Heart left ventricle (tissue), 16 donors: ENCODE results near the gene DHX29. TPM values are rescaled to one million over a fixed set of nuclear protein-coding genes. Genes with fewer than 3 reads are reported as not detected.
A peak's percentile ranks its signal among the peaks of the same experiment; 100 is the strongest.

Experiments
- ATAC-seq, 4 donors: fragments of 200-7000 bp; cut with Tn5 transposase; one replicate each; pipeline ENCODE4 v1.9.1; 2020 to 2022; ENCODE audit warnings: moderate library complexity in 4 of 4, mild to moderate bottlenecking in 3 of 4, moderate number of reproducible peaks in 1 of 4
- DNase-seq, 5 donors: peaks; one replicate each; pipeline ENCODE4 v3.0.0-alpha.2; 2020
- H3K27ac ChIP-seq, 12 donors: fragments of 200-600 bp; sonication (generic) in 4 of 12; one replicate each; pipeline versions ENCODE4 v1.5.0 to v1.8.0; 2016 to 2022; ENCODE audit warnings: mild to moderate bottlenecking in 2 of 12
- H3K27me3 ChIP-seq, 9 donors: fragments of 200-600 bp; sonication (generic) in 2 of 9; one replicate each; pipeline versions ENCODE4 v1.5.1 to v1.8.0; 2016 to 2022; ENCODE audit warnings: mild to moderate bottlenecking in 3 of 9
- H3K36me3 ChIP-seq, 9 donors: fragments of 200-600 bp; sonication (generic) in 2 of 9; one replicate each; pipeline versions ENCODE4 v1.5.0 to v1.8.0; 2018 to 2022; ENCODE audit warnings: mild to moderate bottlenecking in 2 of 9
- H3K4me1 ChIP-seq, 12 donors: fragments of 200-600 bp; sonication (generic) in 4 of 12; one replicate each; pipeline versions ENCODE4 v1.5.0 to v1.8.0; 2016 to 2022; ENCODE audit warnings: mild to moderate bottlenecking in 3 of 12
- H3K4me3 ChIP-seq, 12 donors: fragments of 200-600 bp; sonication (generic) in 4 of 12; one replicate each; pipeline versions ENCODE4 v1.5.0 to v1.8.0; 2017 to 2022; ENCODE audit warnings: mild to moderate bottlenecking in 9 of 12, moderate library complexity in 4 of 12
- H3K9me3 ChIP-seq, 12 donors: fragments of 200-600 bp; sonication (generic) in 4 of 12; one replicate each; pipeline versions ENCODE4 v1.5.0 to v1.8.0; 2016 to 2022; ENCODE audit warnings: mild to moderate bottlenecking in 1 of 12
- CTCF ChIP-seq, 12 donors: fragments of 200-600 bp; sonication (generic) in 4 of 12; IDR thresholded peaks; one replicate each; pipeline versions ENCODE4 v1.5.0 to v1.8.0; 2018 to 2022; ENCODE audit warnings: antibody characterized with exemption in 12 of 12, mild to moderate bottlenecking in 5 of 12
- POLR2A ChIP-seq, 2 donors: fragments of 450-650 bp; IDR thresholded peaks; one replicate each; pipeline ENCODE4 v1.6.1; 2017; ENCODE audit warnings: antibody characterized with exemption in 2 of 2, mild to moderate bottlenecking in 2 of 2, moderate library complexity in 2 of 2
- WGBS, 4 donors: extraction: QIAGEN DNeasy Blood & Tissue Kit in 2 of 4; methylation state at CpG; one replicate each; pipeline versions ENCODE4 v1.1.5 to v1.1.7; 2013 to 2018; 5-methylcytosine and 5-hydroxymethylcytosine counted together
- intact Hi-C, 10 donors: fragments of 100-400 bp; cut with DNase I; formaldehyde crosslinking; loops; one replicate each; pipeline versions ENCODE4 v1.11.1 to v1.14.2; 2022
- polyA plus RNA-seq, 2 donors: library from polyadenylated mRNA; stranded (reverse); fragments of 200-250 nt; gene quantifications; one replicate each; pipeline ENCODE4 v1.2.3, GENCODE V29; 2013
- total RNA-seq, 9 donors: library from RNA; depleted of rRNA in 2 of 9; stranded (reverse); fragments of >200 nt in 2 of 9; fragmentation: NEBNext Ultra II Directional in 3 of 9; extraction: Animal tissue kit (Norgen Biotek cat#: 25700) in 3 of 9; gene quantifications; one replicate each; pipeline versions ENCODE4 v1.1.0 to v1.2.4, GENCODE V29; 2016 to 2023
- donor health status: ischemic (EF 13 %, LVEDD 7.1; RV severe dilation, severe dysfunction).
- donor health status: healthy with polysubstance abuse.
- donor health status: DM: no; HTN: yes; CAD: no.
- donor health status: DM: no; HTN: no; CAD: no.
- donor health status: ischemic (EF 25% LVEDD 6.9; RV normal size, moderate dysfunction).
- donor health status: ischemic (EF 25% LVEDD 5.7; RV mildly dilated, moderate dysfunction).
- donor health status: healthy.
- donor health status: DM: yes; HTN: yes; CAD: no.
- donor health status: ischemic (EF 35%, LVEDD 5.7; RV mildly dilated, moderate dysfunction).
- donor health status: nonischemic (EF 11% LVEDD 7.7; RV severe dilation, severe dysfunction).
- donor health status: DM: yes; HTN: yes; CAD: no.
- donor health status: PGD.
- donor health status: ischemic (EF 29% LVEDD 5.4; RV normal size, mild dysfunction).
- donor health status: nonischemic (EF 23%, LVEDD 6.1; RV moderate dilation, normal function).

DHX29 gene
- total and polyA plus RNA-seq, 11 donors: 5.1 to 26.8 (median 22.1) TPM

GRCh38 chr5:55306641-55307382, 682 bp downstream of the DHX29 start:
- TF ChIP-seq CTCF (IDR thresholded peaks at IDR 0.05) (no peak), POLR2A (IDR thresholded peaks at IDR 0.05) (no peak)
- Histone ChIP-seq H3K4me3 (peak overlapping the region; percentile 55 to 91 (median 76)), H3K27ac (peak overlapping the region; percentile 79 to 98 (median 89)), H3K9me3 (no peaks in the 10 kb centered on the region), H3K27me3 (no peaks in the 10 kb centered on the region), H3K4me1 (peaks cover 4 to 68% (median 57%) of the 10 kb centered on the region in 12 donors), H3K36me3 (no peaks in the 10 kb centered on the region)
- intact Hi-C loops: loop anchor here in 1 of 10 donors (5.0 kb wide), 1 partner anchor 135 kb away; the partner anchor contains the start of gene CDC20B
- 5 to 9% (median 7%) methylated on average over 10 to 12 of the region's 12 CpGs for WGBS, 4 donors
- ATAC-seq: peak in 1 of 4 donors; percentile 4
- no peak for DNase-seq

GRCh38 chr5:55305345-55305744, 2.1 kb downstream of the DHX29 start:
- intact Hi-C loops: loop anchor here in 1 of 10 donors (5.0 kb wide), 1 partner anchor 133 kb away; the partner anchor contains the start of gene CDC20B
- TF ChIP-seq POLR2A (IDR thresholded peaks at IDR 0.05): no peak
- no peak for TF ChIP-seq CTCF (IDR thresholded peaks at IDR 0.05)
- Histone ChIP-seq H3K27me3 (no peaks in the 10 kb centered on the region), H3K4me1 (peaks cover 4 to 58% (median 51%) of the 10 kb centered on the region in 12 donors), H3K9me3 (peaks cover 0 to 8% (median 2%) of the 10 kb centered on the region in 12 donors), H3K4me3 (peak overlapping the region in 5 of 12 donors; percentile 71 to 91 (median 76)), H3K27ac (no peak overlapping the region), H3K36me3 (peaks cover 0 to 9% (median 3%) of the 10 kb centered on the region in 9 donors)
- ATAC-seq (no peak), DNase-seq (no peak)
- 60 to 68% (median 66%) methylated on average over 4 of the region's 4 CpGs for WGBS, 4 donors

GRCh38 chr5:55304584-55304983, 2.9 kb downstream of the DHX29 start:
- 86 to 88% (median 87%) methylated on average over 6 of the region's 6 CpGs for WGBS, 4 donors
- H3K27me3 ChIP-seq: no peaks in the 10 kb centered on the region
- intact Hi-C loops: no loop called here
- H3K36me3 ChIP-seq: peaks cover 0 to 10% (median 3%) of the 10 kb centered on the region in 9 donors
- peaks cover 0 to 8% (median 2%) of the 10 kb centered on the region in 12 donors for H3K9me3 ChIP-seq
- no peak for TF ChIP-seq CTCF (IDR thresholded peaks at IDR 0.05)
- TF ChIP-seq POLR2A (IDR thresholded peaks at IDR 0.05): no peak
- peaks cover 4 to 52% (median 43%) of the 10 kb centered on the region in 12 donors for H3K4me1 ChIP-seq
- no peak overlapping the region for H3K4me3 ChIP-seq
- ATAC-seq (no peak), DNase-seq (no peak)
- no peak overlapping the region for H3K27ac ChIP-seq

GRCh38 chr5:55303238-55303690, 4.2 kb downstream of the DHX29 start:
- 65 to 73% (median 68%) methylated on average over 4 of the region's 4 CpGs for WGBS, 4 donors
- intact Hi-C loops: no loop called here
- peak overlapping the region in 1 of 12 donors; percentile 82 for H3K27ac ChIP-seq

More at GRCh38 chr5:55303238-55303690, 4.2 kb downstream of the DHX29 start:
- Histone ChIP-seq H3K36me3 (peaks cover 0 to 12% (median 3%) of the 10 kb centered on the region in 9 donors), H3K4me1 (peaks cover 0 to 43% (median 31%) of the 10 kb centered on the region in 12 donors), H3K4me3 (no peak overlapping the region), H3K27me3 (no peaks in the 10 kb centered on the region), H3K9me3 (peaks cover 0 to 8% (median 2%) of the 10 kb centered on the region in 12 donors)
- DNase-seq (no peak), ATAC-seq (no peak)
- no peak for TF ChIP-seq POLR2A (IDR thresholded peaks at IDR 0.05)
- TF ChIP-seq CTCF (IDR thresholded peaks at IDR 0.05): no peak
